ENCODE measurements around the gene TMPRSS7.

TMPRSS7 gene, protein sequence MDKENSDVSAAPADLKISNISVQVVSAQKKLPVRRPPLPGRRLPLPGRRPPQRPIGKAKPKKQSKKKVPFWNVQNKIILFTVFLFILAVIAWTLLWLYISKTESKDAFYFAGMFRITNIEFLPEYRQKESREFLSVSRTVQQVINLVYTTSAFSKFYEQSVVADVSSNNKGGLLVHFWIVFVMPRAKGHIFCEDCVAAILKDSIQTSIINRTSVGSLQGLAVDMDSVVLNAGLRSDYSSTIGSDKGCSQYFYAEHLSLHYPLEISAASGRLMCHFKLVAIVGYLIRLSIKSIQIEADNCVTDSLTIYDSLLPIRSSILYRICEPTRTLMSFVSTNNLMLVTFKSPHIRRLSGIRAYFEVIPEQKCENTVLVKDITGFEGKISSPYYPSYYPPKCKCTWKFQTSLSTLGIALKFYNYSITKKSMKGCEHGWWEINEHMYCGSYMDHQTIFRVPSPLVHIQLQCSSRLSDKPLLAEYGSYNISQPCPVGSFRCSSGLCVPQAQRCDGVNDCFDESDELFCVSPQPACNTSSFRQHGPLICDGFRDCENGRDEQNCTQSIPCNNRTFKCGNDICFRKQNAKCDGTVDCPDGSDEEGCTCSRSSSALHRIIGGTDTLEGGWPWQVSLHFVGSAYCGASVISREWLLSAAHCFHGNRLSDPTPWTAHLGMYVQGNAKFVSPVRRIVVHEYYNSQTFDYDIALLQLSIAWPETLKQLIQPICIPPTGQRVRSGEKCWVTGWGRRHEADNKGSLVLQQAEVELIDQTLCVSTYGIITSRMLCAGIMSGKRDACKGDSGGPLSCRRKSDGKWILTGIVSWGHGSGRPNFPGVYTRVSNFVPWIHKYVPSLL

DNA sequence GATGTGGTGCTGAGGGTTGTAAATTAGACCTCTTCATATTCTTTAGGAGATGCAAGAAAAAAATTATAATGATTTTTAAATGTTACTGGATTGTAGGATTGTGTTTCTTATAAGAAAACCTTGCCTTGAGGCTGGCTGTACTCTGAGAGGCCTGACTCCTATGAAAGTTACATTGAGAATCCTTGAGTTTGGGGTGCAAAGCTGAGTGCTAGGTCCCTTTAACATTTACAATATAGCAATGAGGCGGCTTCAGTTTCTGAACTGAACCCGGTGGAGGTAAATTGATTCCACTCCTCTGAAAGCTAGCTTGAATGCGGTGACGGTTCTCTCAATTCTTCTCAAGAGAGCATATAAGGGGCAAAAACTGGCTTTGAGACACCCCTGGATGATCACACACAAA lies at the start of gene TMPRSS7:
TMPRSS7 (plus strand) TSS at position 301 of the 400 bp plus-strand sequence. CDS start 110 bp downstream, outside the sequence.
- DNase-seq: no peak

DNA sequence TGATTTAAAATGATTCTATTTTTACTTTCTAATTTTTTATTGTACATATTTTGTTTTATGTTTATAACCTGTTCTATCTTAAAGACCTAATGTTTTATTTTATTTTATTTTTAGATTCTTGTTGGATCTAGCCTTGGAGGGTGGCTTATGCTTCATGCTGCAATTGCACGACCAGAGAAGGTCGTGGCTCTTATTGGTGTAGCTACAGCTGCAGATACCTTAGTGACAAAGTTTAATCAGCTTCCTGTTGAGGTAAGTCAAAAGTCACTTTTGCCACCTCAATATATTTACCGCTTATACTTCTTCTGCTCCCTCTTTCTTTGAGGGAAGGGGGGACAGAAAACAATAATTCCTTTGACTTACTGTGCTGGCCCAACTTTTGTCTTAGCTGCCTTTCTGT lies 47.7 kb upstream of the TMPRSS7 start:
- DNase-seq: no peak

DNA sequence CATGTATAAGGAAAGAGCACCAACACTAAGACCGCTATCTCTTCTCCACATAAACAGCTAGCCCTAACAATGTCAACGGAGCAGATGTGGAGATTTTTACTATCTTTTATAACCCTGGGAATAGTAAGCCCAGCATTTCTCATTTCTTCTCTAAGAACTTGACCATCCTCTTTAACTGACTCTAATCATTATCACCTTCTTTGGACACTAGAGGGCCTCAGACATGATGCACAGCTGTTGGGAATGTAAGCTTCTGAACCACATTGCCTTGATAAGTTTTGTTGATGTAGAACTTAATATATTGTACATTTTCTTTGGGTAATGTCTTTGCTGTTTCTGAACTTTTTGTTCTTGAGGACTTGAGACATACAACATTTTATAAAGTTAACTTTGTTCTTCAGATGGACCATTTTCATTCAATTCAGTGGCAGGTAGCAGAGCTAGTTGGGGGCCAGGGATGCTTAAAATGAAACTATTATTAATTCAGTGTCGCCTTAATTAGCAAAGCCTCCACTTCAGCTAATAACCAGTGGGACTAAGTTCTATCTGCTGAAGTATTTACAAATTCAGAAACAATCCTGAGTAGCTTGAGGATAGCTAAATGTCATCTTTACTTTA lies 45.4 kb upstream of the TMPRSS7 start:
- peak; percentile 81 for DNase-seq

DNA sequence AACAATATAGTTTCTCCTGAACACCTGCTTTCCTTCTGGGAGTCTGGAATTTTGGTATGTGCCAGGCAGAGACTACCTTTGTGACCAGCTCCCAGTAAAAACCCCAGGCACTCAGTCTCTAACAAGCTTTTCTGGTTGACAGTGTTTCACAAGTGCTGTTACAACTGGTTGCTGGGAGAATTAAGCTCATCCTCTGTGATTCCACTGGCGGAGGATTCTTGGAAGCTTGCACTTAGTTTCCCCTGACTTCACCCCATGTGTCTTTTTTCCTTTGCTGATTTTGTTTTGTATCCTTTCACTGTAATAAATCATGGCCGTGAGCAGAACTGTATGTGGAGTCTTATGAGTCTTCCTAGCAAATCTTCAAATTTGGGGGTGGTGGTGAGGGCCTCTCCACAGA lies 41.5 kb upstream of the TMPRSS7 start:
- no peak for DNase-seq

- DNase-seq: peak; percentile 56
Observed at GRCh38 chr3:111998636-111999483, 35.7 kb upstream of the TMPRSS7 start, which contains the start of gene TAGLN3. Gene TAGLN3 (plus strand): TSS chr3:111998922. CDS start chr3:111999423, 501 bp downstream.

DNA sequence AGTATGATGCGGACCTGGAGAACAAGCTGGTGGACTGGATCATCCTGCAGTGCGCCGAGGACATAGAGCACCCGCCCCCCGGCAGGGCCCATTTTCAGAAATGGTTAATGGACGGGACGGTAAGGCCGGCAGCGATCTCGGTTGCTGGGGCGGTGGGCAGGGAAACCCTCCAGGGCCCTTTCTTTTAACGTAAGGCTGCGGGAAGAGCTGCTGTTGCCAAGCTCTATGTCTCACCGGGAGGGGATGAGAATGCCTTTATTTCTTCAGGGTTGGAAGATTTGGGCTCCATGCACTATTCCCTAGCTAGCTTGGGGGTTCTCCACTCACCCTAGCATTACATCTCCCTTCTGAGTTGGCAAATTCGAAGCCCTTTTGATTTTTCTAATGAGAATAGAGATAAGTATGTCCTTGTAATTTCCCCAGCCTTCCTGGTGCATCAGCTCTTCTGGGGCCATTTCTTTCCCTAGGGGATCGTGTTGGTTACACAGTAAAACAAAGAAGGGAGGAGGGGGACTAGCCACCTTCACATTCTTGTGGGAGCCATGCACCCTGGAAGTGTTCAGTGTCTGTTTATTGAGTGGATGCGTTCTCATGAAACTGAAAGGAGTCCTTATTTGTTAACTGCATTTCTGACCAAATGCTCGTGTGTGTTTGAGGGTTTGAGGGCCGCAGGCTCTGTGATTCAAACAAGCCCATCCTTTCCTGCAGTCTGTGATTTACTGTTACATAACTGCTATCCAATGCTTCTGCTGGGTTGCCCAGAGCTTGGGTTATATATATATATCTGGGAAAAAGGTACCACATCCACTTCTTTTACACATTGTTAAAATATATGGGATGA lies 34.8 kb upstream of the TMPRSS7 start:
- DNase-seq: no peak

GRCh38 chr3:112000367-112000771 lies 34.2 kb upstream of the TMPRSS7 start:
- no peak for DNase-seq

DNA sequence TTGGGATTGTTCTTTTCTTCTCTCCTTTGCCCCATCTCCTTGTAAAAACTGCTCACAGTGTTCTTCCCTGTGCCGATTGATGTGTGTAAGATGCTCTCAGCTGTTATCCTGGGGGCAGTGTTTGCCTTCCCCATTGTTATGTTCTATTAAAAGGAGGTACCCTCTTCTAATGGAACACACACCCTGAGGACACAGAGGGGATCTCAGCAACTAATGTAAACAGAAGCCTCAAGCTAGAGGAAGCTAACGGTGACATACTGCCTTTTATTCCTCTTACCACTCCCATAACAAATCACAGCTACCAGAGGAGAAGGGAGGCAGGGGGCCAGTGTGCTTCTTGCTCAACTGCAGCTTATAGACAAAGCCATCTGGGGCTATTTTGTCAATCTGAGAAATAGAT lies 33.6 kb upstream of the TMPRSS7 start:
- DNase-seq: no peak

DNA sequence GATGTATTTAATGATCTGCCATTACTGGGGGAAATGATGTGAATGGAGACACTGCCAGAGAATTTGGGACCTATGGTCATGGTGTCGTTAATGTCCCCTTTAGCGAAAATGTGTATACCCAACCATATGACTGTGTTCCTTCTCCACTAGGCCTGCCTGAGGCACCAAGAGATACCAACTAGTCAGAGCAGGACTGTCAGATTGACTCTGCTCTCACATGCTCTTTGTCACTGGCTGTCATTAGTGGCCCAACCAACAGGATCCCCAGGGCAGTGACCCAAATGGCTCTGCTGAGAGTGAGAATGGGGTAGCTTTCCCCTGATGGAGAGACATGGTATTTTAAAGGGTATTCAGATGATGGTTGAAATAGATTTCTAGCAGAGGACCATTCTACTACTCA lies 33.0 kb upstream of the TMPRSS7 start:
- no peak for DNase-seq

DNA sequence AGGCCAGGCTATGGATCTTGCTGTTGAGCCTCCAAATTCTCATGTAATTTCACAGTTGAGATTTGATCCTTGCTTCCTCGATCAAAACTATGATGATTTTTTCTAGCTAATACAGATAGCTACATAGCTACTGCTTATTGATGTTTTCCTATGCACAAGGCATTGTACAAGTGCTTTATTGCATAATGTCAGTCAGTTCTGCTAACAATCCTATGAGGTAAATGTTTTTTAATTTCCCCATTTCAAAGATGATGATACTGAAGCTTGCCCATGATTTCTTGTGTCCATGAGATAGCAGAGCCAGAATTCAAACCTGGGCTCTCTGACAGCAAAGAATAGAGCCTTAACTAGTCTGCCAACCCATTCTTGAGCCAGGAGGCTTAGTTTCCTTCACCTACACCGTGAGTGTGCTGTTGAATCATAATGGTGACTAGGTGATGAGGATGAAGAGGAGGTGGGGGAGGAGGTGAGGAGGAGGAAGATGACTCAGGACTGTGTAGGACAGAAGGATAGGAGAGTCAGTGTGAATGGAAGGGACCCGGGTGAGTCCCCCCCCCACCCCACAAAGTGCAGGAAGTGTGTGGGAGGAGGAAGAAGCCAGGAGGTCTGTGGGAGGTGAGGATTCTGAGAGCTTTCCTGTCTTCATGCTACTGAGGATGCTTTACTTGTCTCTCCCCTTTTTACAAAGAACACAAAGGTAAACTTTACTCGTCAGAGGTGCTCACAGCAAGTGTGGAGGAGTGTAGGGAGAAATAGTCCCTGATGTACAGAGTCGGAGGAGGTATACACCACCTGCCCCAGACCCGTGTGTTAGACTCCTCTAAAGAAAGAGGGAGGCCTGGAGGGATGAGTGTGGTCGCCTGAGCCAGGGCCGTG lies 32.2 kb upstream of the TMPRSS7 start:
- DNase-seq: no peak

- DNase-seq: no peak
Observed at GRCh38 chr3:112003321-112004080, 31.0 kb upstream of the TMPRSS7 start.

- no peak for DNase-seq
Observed at GRCh38 chr3:112004187-112004586, 30.3 kb upstream of the TMPRSS7 start.

GRCh38 chr3:112004669-112005068 lies 29.9 kb upstream of the TMPRSS7 start:
- no peak for DNase-seq

DNA sequence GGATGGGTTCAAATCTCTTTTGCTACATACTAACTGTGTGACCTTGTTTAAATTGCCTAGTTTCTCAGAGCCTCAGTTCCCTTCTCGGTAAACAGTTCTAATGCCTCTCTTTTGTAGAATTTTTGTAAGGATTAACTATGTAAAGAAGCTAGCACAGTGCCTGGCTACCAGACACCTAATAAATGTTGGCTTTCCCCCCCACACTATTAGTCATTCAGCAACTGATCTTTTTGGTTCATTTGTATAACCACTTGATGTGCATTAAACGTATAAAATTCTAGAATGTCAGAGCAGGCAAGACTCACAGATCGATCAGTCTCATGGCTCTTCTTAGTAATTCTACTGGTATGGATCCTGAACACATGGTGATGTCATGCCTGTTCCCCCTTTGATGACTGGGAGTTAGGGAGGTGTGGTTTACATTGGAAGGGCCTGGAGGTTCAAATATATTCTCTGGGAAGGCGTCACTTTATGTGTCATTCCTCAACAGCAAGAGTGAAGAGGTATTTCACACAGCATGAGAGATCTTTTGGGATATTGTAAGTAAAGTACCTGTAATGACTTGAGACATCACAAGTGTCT lies 29.4 kb upstream of the TMPRSS7 start:
- no peak for DNase-seq

DNA sequence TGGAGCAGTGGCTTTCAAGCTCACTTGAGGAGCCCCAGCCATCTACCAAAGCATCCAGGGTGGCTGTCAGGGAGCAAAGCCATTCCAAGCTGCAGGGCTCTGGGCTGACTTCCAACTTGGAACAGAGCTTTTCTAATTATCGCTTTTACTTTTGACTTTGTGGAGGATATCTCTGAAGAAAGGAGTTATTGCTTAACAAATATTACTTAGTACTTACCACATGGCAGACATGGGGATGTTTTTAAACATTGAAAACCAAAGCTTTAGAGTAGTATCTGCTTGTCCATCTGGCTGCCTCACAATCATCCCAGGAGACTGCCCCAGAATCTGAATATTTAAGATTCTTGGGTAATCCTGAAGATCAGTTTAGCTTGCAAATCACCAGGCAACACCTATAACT lies 26.9 kb upstream of the TMPRSS7 start:
- DNase-seq: no peak

DNA sequence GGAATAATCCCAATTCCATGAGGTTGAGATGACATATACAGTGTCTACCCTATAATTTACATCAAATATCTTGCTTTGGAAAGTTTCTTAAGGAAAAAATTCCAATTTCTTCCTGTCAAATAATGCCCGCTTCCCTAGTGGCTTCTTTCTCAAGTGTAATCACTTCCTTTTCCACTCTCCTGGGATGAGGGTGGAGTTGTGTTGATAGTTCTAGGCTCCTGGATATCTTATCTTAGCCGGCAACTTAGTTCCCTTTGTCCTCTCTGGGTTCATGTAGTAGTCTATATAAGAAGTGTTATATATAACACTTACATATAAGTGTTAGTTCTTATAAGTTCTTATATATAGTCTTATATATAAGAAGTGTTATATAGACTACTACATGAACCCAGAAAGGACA lies 24.9 kb upstream of the TMPRSS7 start:
- no peak for DNase-seq

DNA sequence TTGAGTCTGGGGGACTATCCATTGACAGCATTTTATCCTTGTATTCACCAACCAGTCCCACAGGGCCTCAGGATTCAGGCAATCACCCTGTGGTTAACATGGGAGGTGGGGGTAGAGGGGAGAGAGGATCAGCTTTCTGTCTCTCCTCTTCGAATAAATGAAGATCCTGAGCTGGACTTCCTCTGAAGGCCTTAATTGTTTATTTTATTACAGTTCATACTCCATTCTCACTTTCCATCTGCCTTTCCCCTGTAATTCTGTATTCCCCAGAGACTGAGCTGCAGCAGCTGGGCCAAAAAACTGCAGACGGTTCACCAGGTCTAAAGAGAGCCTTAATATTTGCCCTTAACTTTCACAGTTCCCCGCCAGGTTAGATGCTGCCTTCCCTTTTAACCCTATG lies 23.9 kb upstream of the TMPRSS7 start:
- no peak for DNase-seq

- DNase-seq: no peak
Observed at GRCh38 chr3:112011376-112011940, 23.1 kb upstream of the TMPRSS7 start.

All from NCI-H2029 treated with DMSO at 0.1 percent for 48 hours (cell line).